GM15510 (cell line): Measurements from ENCODE around the gene BMP8A.

Experiments
- POLR2A ChIP-seq: IDR thresholded peaks from 3 replicates; pipeline ENCODE4 v1.6.1; 2011; ENCODE audit warnings: borderline replicate concordance; ENCODE audit not compliant: insufficient read length; ENCODE audit errors: extremely low read depth

BMP8A gene

DNA sequence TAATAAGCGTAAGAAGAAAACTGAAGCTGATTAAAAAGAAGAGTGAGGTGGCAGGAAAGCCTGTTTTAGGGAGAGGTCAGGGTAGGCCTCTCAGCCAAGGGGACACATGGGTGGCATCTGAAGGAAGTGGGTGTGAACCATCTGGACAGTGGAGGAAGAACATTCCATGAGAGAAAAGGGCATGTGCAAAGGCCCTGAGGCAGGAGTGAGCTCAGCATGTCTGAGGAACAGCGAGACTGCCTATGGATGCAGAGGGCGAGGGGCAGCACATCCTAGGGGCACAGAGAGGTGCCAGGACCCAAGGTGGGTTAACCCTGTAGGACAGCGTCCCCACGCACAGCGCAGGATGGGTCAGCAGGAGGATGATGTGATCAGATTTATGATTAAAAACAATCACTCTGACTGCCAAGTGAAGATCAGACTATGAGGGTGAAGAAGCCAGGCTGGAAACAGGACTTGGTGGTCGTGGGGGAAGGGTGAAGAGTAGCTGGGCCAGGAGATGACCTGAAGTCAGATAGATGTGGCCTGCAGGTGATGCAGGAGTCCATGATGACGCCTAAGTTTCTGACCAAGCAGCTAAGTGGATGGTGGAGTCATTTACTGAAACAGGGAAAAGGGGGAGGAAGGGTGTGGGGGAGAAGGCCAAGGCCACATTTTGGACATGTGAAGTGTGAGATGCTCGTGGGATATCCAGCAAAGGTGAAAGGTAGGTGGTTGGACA lies 47.3 kb downstream of the BMP8A start:
- TF ChIP-seq POLR2A = no peak

DNA sequence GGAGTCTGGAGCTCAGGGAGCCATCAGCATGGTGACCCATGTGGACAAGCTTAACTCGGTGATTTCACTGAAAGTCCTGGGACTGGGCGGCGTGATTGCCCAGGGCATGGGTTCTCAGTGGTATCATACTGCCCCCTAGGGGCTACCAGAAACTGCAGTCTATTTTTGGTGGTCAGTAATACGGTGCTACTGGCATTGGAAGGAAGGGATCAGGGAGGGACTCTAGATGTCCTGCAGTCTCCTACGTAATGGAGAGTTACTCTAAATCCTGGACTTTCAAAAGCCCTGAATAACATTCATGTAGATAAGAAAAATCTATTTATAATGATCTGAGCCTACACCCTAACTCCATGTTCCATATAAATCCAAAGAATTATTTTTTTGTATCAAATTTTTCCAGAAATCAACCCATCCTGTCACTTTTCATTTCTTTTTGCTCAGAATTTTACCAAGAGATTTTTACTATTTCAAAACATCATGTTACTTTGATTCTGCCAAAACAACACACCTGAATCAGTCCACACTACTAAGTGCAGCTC lies 47.9 kb downstream of the BMP8A start:
- no peak for TF ChIP-seq POLR2A

DNA sequence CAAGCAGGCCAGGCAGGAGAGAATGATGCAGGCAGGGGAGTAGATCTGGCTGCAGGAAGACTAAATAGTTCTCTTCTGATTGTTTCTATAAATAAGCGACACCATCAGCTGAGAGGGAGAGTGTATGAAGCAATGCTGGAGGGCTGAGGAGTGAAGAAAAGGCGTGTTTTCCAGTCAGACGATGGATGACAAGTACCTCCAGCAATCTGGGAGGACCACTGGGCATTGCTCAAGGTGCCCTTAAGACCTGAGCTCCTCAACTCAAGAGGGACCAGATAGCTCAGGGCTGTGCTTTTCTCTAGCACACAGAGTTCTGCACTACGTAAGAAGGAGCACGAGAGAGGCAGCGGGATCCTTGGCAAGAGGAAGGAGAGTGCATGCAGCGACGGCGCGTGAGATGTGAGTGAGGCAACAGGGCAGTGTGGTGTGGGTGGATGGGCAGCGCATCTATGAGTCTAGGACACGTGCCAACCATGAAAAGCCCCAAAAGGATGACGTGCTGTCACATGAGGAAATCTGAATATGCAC lies 49.1 kb downstream of the BMP8A start:
- TF ChIP-seq POLR2A = no peak

DNA sequence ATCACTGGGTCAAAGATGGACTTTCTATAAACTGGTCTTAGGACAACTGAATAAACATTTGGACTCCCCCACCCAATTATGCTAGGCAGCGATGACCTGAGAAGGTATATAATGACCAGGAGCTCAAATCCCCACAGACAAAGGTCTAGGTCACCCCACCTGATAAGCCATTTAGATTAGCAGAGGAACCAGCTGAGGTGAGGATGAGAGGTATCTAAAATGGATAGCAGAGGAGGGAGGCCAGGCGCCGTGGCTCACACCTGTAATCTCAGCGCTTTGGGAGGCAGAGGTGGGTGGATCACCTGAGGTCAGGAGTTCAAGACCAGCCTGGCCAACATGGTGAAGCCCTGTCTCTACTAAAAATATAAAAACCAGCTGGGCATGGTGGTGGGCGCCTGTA lies 51.5 kb downstream of the BMP8A start:
- TF ChIP-seq POLR2A = no peak

DNA sequence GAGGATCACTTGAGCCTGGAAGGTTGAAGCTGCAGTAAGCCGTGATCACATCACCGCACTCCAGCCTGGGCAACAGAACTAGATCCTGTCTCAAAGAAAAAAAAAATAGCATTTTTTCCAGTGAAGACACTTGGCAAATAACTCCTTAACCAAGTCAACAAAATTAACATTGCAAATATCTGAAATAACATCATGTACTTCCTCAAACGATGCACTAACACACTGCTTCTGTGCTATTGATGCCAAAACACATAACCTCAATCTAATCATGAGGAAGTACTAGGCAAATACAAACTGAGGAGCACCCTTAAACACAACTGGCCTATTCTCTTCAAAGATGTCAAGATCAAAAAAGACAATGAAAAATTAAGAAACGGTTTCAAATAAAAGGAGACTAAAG lies 52.9 kb downstream of the BMP8A start:
- no peak for TF ChIP-seq POLR2A

DNA sequence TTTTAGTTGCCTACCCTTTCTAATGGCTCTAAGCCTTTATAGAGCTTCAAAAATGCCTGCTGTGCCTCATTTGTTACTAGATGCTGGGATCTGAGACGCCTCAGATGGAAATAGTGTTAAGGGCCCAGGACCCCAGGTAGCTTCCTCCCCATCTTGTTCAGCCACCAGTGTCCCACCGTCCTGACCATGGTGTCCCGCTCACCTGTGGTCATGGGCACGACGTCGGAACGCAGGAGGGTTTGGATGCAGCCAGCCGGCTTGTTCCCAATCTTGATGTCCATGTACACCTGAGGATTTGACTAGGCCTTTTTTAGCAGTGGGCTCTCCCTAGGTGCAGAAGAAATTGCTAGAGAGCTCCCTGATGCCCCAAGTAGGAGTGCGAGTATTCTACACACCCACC lies 54.1 kb downstream of the BMP8A start:
- TF ChIP-seq POLR2A = no peak

DNA sequence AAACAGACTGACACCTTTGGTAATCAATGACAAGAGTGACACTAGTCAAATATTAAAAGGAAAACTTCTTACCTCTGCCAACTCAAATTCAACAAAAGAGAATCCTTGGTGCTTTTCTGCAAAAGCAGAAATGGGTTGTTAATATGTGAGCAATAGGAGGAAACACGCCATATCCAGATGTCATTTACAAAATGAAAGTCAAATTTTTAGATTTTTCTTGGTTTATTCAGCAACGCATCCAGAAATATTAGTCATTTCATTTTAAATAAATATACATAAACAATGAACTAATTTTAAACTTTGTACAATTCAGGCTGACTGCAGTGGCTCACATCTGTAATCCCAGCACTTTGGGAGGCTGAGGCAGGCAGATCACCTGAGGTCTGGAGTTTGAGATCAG lies 62.8 kb downstream of the BMP8A start:
- TF ChIP-seq POLR2A = no peak

DNA sequence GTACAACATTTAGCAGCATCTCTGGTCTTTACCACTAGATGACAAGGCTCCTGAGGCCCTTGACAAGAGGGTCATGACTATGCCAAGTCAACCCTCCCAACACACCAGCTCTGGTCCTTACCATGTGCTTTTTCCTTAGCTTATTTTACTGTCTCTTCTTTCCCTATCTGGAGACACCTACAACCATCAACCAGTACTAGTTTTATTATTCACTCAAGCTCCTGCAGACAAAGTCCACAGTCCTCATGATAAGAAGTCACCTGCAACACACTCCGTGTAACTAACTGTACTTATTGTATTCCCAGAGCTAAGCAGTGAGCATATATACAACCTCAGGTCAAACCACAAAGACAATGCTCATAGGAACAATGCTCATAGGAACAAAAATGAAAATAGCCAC lies 69.8 kb downstream of the BMP8A start:
- TF ChIP-seq POLR2A = no peak

DNA sequence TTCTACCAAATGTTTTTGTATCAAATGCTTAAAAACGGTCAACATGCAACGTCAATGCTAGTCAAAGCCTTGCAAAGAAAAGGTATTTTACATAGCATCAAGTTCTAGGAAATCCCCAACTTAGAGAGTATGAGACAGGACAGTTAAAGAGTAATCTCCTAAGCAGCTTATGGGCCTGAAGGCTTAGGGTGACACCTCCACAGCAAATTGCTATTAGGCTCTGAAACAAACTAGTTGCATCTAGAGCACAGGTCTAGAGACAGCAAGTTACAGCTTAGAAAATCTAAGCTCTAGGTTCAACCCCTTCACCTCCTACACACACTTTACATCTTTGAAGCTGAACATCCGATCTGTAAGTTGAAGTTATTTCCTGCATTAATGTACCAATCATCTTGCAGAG lies 71.5 kb downstream of the BMP8A start:
- no peak for TF ChIP-seq POLR2A

DNA sequence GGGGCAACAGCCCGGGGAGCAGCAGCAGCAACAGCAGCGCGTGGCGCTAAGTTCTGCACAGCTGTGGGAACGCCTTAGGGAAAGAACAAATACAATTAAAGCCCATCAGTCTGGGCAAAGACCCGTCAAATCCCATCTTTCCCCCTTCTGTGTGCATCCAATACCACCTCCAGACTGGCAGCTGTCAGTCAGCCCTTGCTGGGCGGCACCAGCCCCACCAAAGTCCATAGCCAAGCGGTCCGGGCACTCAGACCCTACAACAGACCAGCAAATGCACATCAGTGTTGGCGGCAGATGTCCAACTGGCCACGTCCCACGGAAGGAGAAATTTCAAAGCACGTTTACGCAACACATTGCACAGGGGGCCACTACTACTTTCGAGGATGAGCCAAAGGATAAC lies 72.2 kb downstream of the BMP8A start:
- TF ChIP-seq POLR2A = no peak

DNA sequence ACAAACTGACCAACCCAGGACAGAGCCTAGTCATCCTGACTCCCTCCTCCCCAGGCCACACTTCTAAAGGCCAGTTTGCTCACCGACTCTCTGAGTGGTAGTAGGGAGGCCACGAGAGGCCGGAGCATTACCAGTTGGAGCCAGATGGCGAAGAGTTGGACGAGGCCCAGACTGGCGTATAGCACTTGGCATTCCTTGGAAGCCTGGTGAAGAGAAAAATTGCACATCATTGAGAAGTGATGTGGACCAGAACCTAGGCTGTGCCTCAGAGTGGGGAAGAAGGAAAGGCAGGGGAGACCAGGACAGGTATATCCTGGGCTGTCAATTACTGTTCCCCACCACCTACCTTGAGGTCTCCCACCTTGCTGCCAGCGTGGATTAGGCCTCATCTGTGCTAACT lies 72.9 kb downstream of the BMP8A start:
- TF ChIP-seq POLR2A = no peak

DNA sequence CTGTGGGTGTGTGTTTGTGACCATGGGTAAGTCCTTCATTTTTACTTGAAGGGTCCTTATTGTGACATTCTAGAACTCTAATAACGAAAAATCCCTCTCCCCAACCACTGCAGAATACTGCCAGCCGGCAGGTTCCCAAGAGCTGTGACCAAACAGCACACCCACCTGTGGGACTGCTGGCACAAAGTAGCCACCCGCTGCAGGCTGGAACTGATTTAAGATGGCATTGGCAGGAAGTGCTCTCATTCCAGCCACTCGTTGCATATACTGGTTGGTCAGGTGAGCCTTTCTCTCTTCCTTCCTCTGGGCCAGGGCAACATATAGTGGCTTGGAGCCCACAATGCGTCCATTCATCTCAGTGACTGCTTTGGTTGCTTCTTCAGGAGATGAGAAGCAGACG lies 73.5 kb downstream of the BMP8A start:
- no peak for TF ChIP-seq POLR2A

DNA sequence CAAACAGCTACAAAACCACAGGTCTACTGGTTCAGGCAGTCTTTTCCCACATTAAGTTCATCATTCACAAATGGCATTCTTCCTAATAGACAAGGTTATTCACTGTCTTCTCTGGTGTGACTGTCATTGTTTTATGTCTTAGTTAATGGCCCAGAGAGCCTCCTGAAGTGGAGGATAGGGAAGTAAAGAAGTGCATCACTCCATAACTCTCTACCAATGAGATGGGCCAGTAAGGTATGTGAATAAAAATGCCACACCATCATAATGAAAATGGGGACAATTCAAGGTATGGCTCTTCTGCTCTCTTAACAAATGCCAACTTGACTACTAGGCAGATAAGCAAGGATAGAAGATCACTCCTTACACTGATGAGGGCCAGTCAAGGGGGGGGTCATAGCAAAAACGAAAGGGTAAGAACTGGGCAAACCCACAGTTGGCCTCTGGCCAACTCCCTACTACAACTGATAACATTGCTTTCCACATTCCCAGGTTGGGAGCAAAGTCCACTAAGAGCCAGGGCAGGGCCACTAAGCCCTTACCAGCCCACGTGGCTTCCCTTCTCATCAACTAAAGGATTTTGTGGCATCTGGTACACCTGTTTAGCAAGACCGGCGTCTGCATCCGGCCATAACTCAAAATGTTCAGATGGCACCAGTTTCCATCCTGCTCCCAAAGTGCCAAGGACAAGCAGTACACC lies 75.2 kb downstream of the BMP8A start:
- TF ChIP-seq POLR2A = no peak

DNA sequence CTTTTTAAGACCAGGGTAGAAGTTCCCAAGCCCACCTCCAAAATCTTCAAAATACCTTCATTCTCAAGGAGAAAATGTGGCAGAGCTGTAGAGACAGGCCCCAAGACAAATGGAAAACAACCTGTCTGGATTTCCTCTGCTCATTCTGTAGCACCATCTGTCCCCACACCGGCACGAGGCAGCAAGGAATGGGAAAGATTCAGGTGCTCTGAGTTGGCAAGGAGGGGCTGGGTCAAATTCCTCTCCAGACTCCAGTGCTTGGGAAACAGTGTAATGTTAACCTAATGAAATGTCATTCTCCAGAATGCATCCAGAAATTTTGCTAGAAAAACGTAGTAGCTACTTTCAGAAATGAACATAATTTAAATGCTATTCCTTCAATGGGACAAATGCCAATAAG lies 75.9 kb downstream of the BMP8A start:
- TF ChIP-seq POLR2A = no peak

DNA sequence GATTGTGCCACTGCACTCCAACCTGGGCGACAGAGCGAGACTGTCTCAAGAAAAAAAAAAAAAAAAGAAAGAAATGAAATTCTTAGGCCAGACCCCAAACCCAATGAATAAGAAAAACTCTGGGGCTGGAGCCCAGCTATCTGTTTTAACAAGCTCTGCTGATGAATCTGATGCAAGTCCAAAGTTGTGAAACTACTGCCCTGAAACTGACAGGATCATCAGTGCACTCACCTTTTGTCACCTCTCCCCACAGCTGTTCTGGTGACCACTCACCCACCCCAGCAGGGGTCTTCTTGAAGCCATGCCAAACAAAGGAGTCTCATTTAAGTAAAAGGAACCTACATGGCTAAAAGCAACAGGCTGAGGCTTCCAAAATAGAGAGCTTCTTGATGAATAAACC lies 76.8 kb downstream of the BMP8A start:
- TF ChIP-seq POLR2A = no peak

DNA sequence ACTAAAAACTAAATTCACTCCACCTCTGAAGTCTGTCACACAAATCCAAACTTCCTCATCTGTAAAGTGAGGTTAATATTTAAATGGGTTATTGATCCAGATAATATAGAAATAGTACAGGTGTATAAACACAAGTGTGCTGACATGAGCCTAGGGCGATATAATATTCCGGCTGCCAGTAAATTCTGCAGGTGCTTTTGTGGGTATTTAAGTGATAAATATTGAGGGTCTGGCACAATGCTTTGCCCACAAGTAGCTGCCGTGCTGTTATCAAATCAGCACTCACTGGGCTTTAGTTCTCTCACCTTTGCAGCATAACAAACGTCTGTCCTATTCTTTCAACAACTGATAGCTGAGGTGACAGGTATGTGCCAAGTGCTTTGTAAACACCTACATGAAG lies 77.6 kb downstream of the BMP8A start:
- TF ChIP-seq POLR2A = no peak
